NCI-H2081 (cell line): ENCODE measurements around the gene CNNM1.

Source experiments
- DNase-seq, 2 experiments: peaks; one replicate each; lab custom pipeline; 2025; lab: John Stamatoyannopoulos, UW

Gene CNNM1

DNA sequence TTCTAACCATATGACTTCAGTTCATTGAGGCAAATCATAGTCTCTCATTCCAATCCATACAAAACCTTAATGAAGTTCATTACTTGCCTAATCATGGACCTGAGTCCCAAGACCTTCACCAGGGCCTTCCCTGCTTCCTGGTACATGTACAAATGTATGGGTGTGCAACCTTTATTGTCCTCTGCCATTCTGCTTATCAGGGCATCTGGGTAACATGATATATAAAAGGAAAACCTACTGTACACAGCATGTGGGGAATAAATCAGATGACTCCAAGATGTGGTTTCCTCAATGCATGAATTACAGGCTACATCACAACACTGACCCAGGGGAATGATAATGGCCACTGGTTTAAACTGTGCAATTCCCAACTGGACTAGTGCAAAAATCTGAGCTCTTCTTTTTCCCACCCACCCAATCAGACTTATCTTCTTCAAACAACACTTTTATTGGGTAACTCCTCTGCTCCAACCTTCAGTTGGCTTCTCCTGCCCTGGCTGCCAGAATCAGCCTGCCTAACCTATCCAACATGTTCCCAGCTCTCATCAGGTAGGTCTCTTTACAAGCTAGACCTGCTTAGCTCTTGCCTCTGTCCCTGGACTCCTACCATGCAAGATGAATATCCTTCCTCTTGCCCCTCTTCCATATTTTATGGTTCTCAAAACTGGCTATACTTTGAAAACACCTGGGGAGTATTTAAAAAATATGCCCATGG is 89.9 kb downstream of the CNNM1 start:
- no peak for DNase-seq

DNA sequence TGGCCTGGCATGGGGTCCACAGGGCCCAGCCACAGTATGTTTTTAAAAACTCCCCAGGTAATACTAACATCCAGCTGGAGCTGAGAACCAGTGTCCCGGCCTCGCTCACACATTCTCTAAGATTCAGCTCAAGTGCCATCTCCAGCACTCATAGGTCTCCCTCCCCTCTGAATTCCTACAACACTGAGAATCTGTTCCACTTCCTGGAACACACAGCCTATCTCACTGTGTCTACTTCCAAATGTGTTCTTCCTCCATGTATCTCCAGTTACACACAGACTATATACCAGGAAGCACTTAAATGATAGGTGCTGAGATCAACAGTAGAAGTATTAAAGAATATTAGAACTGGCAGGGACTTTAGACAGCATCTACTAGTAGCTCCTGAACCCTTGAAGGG is 90.5 kb downstream of the CNNM1 start:
- no peak for DNase-seq

DNA sequence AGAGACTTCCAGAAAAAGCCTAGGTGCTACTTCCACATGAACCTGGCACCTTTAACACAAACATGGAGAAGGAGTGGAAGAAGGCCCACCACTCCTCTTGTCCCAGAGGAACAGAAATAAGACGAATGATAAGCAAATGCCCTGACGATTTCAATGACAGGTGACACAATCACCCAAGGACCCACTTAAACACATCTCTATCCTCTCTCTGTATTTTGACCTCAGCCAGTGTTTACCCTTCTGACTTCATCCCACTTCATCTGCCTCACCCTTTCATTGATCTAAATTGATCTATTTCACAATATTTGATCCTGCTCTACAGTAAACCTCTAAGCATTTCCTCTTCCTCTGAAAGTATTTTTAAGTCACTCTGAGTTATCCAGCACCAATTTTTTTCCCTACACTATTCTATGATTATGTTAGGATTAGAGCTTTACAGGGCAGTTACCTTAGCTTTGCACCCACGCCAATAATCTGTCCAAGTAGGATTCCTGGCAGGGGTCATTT is 92.1 kb downstream of the CNNM1 start:
- no peak for DNase-seq

GRCh38 chr10:99422529-99423096 is 93.5 kb downstream of the CNNM1 start:
- no peak for DNase-seq

- DNase-seq = no peak
These were observed 95.5 kb downstream of the CNNM1 start for GRCh38 chr10:99424656-99425055.

GRCh38 chr10:99425204-99425603 is 96.0 kb downstream of the CNNM1 start:
- no peak for DNase-seq

- DNase-seq = no peak
These were observed 97.5 kb downstream of the CNNM1 start for GRCh38 chr10:99426689-99427088.

DNA sequence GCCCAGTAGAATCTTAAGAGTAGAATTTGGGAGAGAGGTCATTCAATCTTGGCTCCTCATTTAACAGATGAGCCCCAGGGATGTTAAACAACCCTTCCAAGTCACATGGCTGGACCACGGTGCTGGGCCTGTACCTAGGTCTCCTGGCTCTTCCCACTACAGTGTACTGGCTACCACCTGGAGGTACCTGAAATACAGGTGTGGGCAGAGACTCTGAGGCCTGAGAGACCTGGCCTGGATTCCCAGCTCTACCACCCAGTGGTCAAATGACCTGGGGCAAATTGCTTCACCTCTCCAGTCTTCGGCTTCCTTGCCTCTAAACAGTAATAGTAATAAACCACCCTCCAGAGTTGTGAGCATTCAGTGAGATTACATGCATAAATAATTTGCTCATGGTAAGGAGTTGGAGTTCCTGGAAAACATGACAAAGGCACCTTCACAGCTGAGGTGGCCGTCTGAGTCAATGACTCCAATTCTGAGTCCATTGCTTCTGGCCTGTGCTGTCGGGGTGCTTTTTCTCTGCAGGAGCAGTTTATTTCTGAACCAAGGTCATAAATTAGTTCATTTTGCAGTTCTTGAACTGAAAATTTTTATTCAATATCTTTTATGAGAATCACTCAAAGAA is 98.5 kb downstream of the CNNM1 start:
- no peak for DNase-seq

- no peak for DNase-seq
These were observed 100.5 kb downstream of the CNNM1 start for GRCh38 chr10:99429517-99430095.

GRCh38 chr10:99430116-99430450 is 100.9 kb downstream of the CNNM1 start:
- DNase-seq = no peak

- peak; percentile 92 to 98 for DNase-seq
These were observed 101.5 kb downstream of the CNNM1 start, which contains the start of gene GOT1 for GRCh38 chr10:99430451-99431189. GOT1 (minus strand) TSS chr10:99430624; CDS start chr10:99430565, 59 bp downstream.

GRCh38 chr10:99431190-99431760 is 102.1 kb downstream of the CNNM1 start:
- no peak for DNase-seq

- DNase-seq = no peak
These were observed 102.9 kb downstream of the CNNM1 start for GRCh38 chr10:99432047-99432446.

DNA sequence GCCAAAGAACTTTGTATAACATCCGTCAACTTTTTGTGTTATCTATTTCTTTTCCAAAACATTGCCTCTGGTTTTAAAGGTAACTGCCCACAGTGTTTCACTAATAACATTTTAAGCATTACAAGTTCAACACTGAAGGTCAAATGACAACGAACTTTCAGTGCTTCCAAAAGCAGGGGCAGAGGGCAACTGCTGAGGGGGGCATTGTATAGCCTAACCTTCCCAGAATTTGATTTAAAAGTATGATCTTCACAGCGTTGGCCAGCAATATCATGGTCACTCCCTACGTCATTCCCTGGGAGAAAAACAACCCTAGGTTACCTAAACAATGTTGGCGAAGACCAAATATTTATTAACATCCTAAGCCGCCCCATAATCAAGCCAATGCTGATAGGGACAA is 103.7 kb downstream of the CNNM1 start:
- DNase-seq = no peak

DNA sequence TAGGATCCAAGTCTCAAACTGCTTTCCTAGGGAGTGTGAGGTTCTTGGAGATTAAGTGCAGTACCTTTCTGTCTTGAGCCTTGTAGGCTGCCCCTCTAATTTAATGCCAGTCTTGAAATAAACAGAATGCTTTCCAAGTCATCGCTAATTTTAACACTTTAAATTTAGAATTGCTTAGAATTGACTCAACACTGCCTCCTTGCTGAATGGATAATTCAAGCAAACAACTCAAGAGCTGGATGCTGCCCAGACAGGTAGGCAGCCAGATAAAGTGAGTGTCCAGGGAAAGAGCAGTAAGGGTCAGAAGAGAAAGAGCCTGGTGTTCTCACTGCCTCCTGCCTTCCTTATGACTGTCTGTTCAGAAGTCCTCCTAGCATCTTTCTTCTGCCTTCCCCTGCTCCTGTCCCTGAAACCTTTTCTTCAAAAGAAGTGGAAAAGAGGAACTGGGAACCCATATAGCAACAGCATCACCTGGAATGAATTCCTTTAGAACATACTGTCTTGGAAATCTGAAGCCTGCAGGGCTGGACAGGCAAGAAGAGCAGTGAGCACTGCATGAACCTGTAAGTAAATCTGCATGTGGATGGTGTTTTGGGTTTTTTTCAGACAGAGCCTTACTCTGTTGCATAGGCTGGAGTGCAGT is 104.3 kb downstream of the CNNM1 start:
- DNase-seq = no peak

DNA sequence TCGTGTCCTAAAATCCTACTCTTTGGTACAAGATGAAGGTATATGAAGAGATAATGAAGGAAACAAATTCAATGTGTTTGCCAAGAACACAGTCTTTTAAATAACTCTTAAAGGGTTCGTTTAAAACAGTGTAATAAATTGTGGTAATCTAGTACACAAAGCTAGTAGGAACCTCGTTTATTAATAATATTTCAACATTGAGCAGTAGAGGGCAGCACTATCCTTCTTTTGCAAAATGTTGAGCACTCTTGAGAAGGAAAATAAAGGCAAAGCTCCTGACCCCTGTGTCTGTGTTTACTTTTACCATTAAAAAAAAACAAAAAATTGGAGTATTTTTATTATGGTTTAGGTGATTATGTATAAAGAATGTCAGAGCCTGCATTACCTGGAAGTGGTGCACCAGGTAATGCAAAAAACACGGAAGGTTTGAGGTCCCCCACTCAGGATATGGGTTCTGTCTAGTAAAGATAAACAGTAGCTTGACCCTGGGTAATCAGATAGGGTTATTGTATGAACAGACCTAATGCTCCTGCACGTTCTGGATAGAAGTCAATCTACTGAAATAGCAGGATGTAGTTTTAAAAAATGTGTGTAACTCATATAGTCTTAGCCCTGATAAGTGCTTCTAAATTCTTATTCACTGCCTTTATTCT is 107.0 kb downstream of the CNNM1 start:
- peak; percentile 32 to 49 for DNase-seq

DNA sequence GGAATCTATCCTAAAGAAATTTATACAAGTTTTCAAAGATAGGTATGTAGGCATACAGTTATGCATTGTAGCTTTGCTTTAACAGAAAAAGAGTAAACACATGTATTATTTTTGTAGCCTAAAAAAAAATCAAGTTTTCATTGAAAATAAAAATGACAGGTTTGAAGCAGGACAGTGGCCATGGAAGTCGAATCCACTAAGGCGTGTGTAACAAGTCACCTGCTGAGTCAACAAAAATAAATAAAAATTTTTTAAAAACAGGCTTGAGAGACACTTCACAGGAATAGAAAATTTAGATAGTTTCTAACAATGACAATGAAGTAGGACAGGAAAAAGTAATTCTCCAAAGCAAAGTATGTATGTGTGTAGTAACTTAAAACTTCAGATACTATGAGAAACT is 109.7 kb downstream of the CNNM1 start:
- no peak for DNase-seq

GRCh38 chr10:99442394-99442793 is 113.2 kb downstream of the CNNM1 start:
- DNase-seq = no peak

- no peak for DNase-seq
These were observed 114.3 kb downstream of the CNNM1 start for GRCh38 chr10:99443500-99443899.
